HG03139 (cell line): ENCODE data around the gene SUCLA2.
"Not testable (repeated sequence)": the region's sequence is repeated elsewhere in the genome, so short reads cannot be mapped to it uniquely, and the experiment has no call there.

Experiments
- ATAC-seq: cut with Tn5 transposase; IDR thresholded peaks from one replicate; pipeline ENCODE4 v1.9.1; 2021; ENCODE audit not compliant: unreplicated experiment

Gene SUCLA2

GRCh38 chr13:47997384-47997783 is 3.7 kb downstream of the SUCLA2 start:
- ATAC-seq = no peak

- ATAC-seq = no peak
Observed at GRCh38 chr13:47991859-47992258, 9.2 kb downstream of the SUCLA2 start.

GRCh38 chr13:47990920-47991466 is 10.1 kb downstream of the SUCLA2 start:
- no peak for ATAC-seq

GRCh38 chr13:47990427-47990826 is 10.6 kb downstream of the SUCLA2 start:
- no peak for ATAC-seq

DNA sequence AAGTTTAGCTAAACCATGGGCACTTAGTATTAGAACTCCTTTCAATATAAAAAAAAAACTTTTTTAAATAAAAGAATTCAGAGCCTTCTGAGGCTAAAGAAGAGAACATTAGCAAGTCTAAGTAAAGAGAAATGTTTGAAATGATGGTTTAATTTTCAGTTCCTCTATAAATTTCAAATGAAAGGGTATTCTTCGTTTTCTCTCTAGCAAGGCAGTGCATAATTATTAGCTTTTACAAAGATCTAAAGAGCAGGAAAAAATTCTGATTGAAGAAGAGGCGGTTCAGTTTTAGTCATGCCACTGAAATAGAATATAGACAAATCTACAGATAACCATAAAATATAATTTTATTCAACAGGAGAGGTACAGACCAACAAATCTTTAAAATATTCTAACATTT is 18.0 kb downstream of the SUCLA2 start:
- no peak for ATAC-seq

DNA sequence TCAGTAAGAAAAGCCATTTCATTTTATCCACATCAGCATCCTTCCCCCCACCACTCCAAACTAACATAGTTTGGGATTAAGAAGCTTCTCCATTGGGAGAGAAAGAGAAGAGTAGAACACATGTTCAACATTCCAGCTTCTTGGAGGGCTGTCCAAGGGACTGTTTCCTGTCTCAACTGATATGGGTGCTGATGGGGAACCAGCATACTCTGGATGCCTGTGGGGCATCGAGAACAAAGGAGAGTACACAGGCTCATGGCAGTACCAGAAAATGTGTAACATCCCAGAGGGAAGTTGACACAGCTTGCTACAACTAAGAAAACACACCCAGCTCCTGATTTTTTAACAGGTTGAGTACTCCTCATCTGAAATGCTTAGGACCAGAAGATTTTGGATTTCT is 24.7 kb downstream of the SUCLA2 start:
- ATAC-seq = no peak

DNA sequence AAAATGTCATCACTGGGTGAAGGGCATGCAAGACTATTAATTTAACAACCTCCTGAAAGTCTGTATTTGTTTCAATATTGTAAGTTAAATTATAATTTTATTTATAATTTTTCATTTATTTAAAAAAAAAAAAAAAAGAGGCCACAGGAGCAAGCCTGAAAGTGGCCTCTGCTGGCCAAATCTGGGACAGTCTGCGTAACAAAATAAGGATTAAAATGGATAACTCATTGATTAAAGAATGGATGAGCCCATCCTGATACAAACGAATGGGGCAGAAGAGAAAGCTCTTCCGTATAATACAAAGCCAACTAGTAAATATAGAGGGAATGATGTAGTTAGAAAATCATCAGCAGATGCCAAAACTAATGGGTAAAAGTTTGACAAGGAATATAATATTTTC is 36.2 kb downstream of the SUCLA2 start:
- ATAC-seq = no peak

DNA sequence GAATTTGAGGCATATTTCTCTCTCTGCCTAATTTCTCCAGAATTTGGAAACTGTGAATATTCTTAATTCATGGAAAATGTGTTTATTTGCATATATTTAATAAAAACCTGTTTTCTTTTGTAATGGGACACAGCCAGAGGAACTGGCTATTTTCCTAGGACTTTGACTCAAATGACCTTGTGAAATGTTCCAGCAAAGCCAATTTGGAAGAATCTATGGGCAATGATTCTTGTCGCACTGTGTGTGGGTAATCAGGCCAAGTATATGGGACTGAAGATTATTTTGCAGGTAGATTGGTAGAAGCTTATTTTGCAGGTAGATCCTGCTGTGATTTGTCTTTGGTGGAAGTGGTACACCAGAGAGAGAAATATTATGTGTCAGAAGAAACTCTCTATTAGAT is 38.8 kb downstream of the SUCLA2 start:
- ATAC-seq = no peak

DNA sequence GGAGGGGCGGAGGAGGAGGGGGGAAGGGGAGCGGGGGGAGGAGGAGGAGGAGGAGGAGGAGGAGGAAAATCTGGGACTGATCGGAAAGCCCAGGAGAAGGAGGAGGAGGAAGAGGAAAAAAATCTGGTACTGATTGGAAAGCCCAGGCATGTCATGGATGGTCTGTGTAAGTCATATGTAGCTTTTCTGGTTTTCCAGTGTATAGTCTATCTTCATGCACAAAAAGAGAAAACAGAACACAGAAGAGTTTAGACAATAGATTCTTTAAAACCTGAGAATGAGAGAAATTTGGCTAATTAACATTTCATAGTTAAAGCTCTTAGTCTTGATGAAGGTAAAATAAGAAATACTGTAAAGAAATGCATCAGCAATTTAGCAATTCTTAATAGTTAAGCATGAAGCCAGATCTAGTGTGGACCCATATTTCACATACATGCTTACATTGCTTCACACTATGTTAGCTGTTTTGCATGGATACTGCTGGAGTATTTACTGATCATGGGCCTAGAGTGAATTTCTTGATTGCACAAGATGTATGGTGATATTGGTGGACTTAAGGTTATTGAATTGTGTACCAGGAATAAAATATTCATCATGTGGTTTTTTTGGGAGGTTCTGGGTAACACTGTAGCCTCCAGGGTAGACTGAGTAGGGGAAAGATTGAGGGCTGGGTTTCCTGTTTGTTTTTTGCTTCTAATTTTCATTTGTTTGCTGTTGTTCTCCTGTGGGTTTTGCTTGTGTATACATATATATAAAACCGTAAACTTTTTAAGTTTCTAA is 41.4 kb downstream of the SUCLA2 start:
- ATAC-seq = no peak

GRCh38 chr13:47957073-47957472 is 44.0 kb downstream of the SUCLA2 start:
- ATAC-seq = no peak

- ATAC-seq = no peak
Observed at GRCh38 chr13:47955836-47956235, 45.2 kb downstream of the SUCLA2 start.

DNA sequence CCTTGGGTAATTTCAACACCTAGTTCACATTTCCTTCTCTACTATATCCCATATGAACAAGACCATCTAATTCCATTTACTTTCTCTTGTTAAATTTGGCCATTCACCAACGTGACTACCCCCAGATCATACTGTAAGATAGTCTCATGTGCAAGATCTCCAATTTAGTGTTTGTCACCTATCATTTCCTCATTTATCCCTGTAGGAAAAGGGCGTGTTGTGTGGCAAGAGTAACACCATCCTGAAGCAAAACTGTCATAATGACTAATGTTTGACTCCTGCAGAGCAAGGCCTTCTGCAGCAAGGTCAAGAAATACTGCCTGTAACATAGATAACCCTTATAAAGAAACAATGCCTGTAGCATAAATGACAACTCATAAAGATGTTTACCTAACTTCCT is 51.3 kb downstream of the SUCLA2 start:
- ATAC-seq = no peak

- ATAC-seq = no peak
Observed at GRCh38 chr13:47945738-47946137, 55.3 kb downstream of the SUCLA2 start.

DNA sequence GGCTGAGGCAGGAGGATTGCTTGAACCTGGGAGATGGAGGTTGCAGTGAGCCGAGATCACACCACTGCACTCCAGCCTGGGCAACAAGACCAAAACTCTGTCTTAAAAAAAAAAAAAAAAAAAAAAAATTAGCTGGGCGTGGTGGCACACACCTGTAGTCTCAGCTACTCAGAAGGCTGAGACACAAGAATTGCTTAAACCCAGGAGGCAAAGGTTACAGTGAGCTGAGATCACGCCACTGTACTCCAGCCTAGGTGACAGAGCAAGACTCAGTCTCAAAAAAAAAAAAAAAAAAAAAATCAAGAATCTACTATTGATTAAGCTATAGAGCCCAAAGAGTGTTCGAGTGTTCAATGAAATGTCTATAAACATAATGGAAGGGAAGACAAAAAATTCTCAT is 55.9 kb downstream of the SUCLA2 start:
- not testable (repeated sequence) for ATAC-seq

- ATAC-seq = no peak
Observed at GRCh38 chr13:47934371-47934770, 66.7 kb downstream of the SUCLA2 start.

GRCh38 chr13:47932950-47933923 is 67.8 kb downstream of the SUCLA2 start:
- no peak for ATAC-seq

DNA sequence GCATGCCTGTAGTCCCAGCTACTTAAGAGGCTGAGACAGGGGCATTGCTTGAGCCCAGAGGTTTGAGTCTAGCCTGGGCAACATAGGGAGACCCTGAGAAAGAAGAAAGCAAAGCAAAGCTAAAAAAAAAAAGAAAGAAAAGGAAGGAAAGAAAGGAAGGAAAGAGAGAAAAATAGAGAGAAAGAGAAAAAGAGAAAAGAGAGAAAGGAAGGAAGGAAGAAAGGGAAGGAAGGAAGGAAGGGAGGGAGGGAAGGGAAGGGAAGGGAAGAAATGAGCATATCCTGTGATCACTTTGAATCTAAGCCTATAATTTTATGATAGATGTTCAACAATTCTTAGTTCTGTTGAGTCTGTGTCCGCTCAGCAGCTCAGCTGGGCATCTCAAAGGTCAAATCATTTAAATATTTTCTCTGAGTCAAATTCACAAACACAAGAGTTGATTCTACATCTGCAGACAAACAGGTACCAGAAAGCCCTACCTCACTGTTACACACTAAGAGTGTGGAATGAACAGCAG is 70.4 kb downstream of the SUCLA2 start:
- no peak for ATAC-seq

DNA sequence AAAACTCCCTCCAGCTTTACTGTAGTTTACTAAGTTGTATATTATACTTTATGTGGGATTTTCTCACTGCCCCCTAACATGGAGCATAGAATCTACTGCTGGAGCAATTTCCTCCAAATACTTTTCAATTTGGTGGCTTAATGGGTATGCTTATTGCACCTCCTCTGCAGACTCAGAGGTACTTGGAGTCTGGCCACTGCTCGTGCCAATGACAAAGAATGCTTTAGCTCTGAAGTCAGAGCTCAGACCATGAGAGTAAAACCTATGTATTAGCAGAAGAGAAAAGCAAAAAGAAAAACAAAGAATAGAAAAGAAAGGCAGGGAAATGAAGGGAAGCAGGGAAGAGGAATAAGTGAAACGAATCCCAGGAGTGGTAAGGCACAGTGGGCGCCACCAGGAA is 71.9 kb downstream of the SUCLA2 start:
- ATAC-seq = no peak

- no peak for ATAC-seq
Observed at GRCh38 chr13:47917022-47917574, 84.0 kb downstream of the SUCLA2 start.

- no peak for ATAC-seq
Observed at GRCh38 chr13:47908197-47908902, 92.7 kb downstream of the SUCLA2 start.

GRCh38 chr13:47904891-47905290 is 96.2 kb downstream of the SUCLA2 start:
- ATAC-seq = no peak
